ENCODE results near the gene MRPL17. TPM values are rescaled to one million over a fixed set of nuclear protein-coding genes. Genes with fewer than 3 reads are reported as not detected.

The MRPL17 gene
- total RNA-seq, 1 experiment from 2014 or later = 75.0 TPM

GRCh38 chr11:6673523-6674218 lies 9.5 kb downstream of the MRPL17 start:
- Histone ChIP-seq H3K27ac (ENCODE audit: low read depth, low read length) (no peak overlapping the region), H3K9ac (ENCODE audit: low read length) (no peak overlapping the region), H2AFZ (ENCODE audit: low read depth, low read length, poor library complexity, severe bottlenecking) (no peak overlapping the region), H3K4me2 (ENCODE audit: low read length) (no peak overlapping the region), H3K9me2 (ENCODE audit: insufficient read depth) (no peaks in the 10 kb centered on the region), H3K27me3 (ENCODE audit: insufficient read depth, low read length) (no peaks in the 10 kb centered on the region), H3K4me3 (replicated peaks in 1 of 2; ENCODE audit: low read depth in 1 of 2, low read length in 2 of 2) (no peak overlapping the region), H4K20me1 (ENCODE audit: insufficient read depth) (no peaks in the 10 kb centered on the region), H3K79me2 (ENCODE audit: insufficient read depth, low read length) (no peaks in the 10 kb centered on the region), H3K9me3 (ENCODE audit: control insufficient read depth in 1 of 2, insufficient read depth in 1 of 2, low read depth in 1 of 2, low read length in 2 of 2) (no peaks in the 10 kb centered on the region), H3K4me1 (ENCODE audit: control insufficient read depth in 1 of 2, insufficient read depth in 2 of 2, low read length in 2 of 2) (no peaks in the 10 kb centered on the region), H3K36me3 (ENCODE audit: control insufficient read depth in 1 of 2, insufficient read depth in 2 of 2, low read length in 2 of 2) (no peaks in the 10 kb centered on the region)
- POLR2A ChIA-PET = no interaction called here
- RAD21 ChIA-PET (ENCODE audit: low non-redundant PET in 1 of 2, low total read pairs in 2 of 2, uncharacterized antibody in 2 of 2, unreplicated experiment in 2 of 2) = no interaction called here
- BruUV-seq (replicated peaks) = no TSS peak
- intact Hi-C loops (cut with micrococcal nuclease) = no loop called here
- TF ChIP-seq JUND (IDR thresholded peaks at IDR 0.05) = no peak
- TF ChIP-seq EZH2 (IDR thresholded peaks at IDR 0.05) = no peak
- no peak for TF ChIP-seq EGR1 (IDR thresholded peaks at IDR 0.05; ENCODE audit: low read depth)
- no peak for TF ChIP-seq TCF7L2 (IDR thresholded peaks at IDR 0.05; ENCODE audit: borderline replicate concordance, extremely low read depth, insufficient read depth, insufficient read length)
- no peak for TF ChIP-seq ZBTB33 (IDR thresholded peaks at IDR 0.05; ENCODE audit: extremely low read depth, insufficient replicate concordance, low read length)
- no peak for TF ChIP-seq ELF1 (IDR thresholded peaks at IDR 0.05; ENCODE audit: borderline replicate concordance, low read depth)
- TF ChIP-seq EZH2phosphoT487 (IDR thresholded peaks at IDR 0.05; ENCODE audit: borderline replicate concordance) = no peak
- no peak for TF ChIP-seq SP1 (IDR thresholded peaks at IDR 0.05; ENCODE audit: low read depth)
- TF ChIP-seq ZFX (IDR thresholded peaks at IDR 0.05) = no peak
- no peak for TF ChIP-seq ATF3 (IDR thresholded peaks at IDR 0.05)
- no peak for TF ChIP-seq YY1 (IDR thresholded peaks at IDR 0.05; ENCODE audit: extremely low read depth, insufficient replicate concordance, low read depth, low read length)
- TF ChIP-seq MAX (IDR thresholded peaks at IDR 0.05) = no peak
- no peak for TF ChIP-seq SIN3A (IDR thresholded peaks at IDR 0.05; ENCODE audit: low read depth)
- TF ChIP-seq SRF (IDR thresholded peaks at IDR 0.05; ENCODE audit: low read depth) = no peak
- TF ChIP-seq FOSL1 (IDR thresholded peaks at IDR 0.05; ENCODE audit: low read depth) = no peak
- TF ChIP-seq ZNF274 (IDR thresholded peaks at IDR 0.05; ENCODE audit: low read depth, low read length) = no peak
- no peak for TF ChIP-seq CBX3 (IDR thresholded peaks at IDR 0.05; ENCODE audit: low read depth)
- no peak for TF ChIP-seq CTCF (IDR thresholded peaks at IDR 0.05 in 2 of 3, conservative IDR thresholded peaks at IDR 0.05 in 1 of 3; ENCODE audit: borderline replicate concordance in 1 of 3, insufficient read depth in 1 of 3, low read depth in 2 of 3, low read length in 2 of 3)
- TF ChIP-seq POLR2AphosphoS5 (IDR thresholded peaks at IDR 0.05; ENCODE audit: low read depth, low read length) = no peak
- ATAC-seq (no peak), DNase-seq (ENCODE audit: low read depth, low spot score) (no peak)
- CTCF ChIA-PET = interaction anchor here (4.0 kb wide), 1 partner anchor 10 kb away, joined by 18 read pairs; the partner anchor contains the start of gene MRPL17
